ENCODE results near the gene KRTAP10-3. TPM values are rescaled to one million over a fixed set of nuclear protein-coding genes. Genes with fewer than 3 reads are reported as not detected.

The KRTAP10-3 gene
- total RNA-seq, 1 donor from 2014 or later: not detected

GRCh38 chr21:44533891-44534627 is 24.5 kb downstream of the KRTAP10-3 start:
- DNase-seq (ENCODE audit: low spot score) (peak; percentile 44), ATAC-seq (no peak)
- intact Hi-C loops (cut with DNase I): no loop called here

GRCh38 chr21:44533121-44533890 is 25.3 kb downstream of the KRTAP10-3 start:
- no peak for ATAC-seq
- DNase-seq (ENCODE audit: low spot score): peak; percentile 46
- intact Hi-C loops (cut with DNase I): no loop called here

- ATAC-seq (no peak), DNase-seq (ENCODE audit: low spot score) (peak; percentile 32)
- intact Hi-C loops (cut with DNase I): no loop called here
Measured at GRCh38 chr21:44532712-44533111, 25.9 kb downstream of the KRTAP10-3 start.

GRCh38 chr21:44531606-44532564 is 26.7 kb downstream of the KRTAP10-3 start:
- DNase-seq (ENCODE audit: low spot score) (peak; percentile 49), ATAC-seq (no peak)
- intact Hi-C loops (cut with DNase I): no loop called here

- ATAC-seq: no peak
- intact Hi-C loops (cut with DNase I): no loop called here
- peak; percentile 42 for DNase-seq (ENCODE audit: low spot score)
Measured at GRCh38 chr21:44530903-44531605, 27.5 kb downstream of the KRTAP10-3 start.

- DNase-seq (ENCODE audit: low spot score) (peak; percentile 28), ATAC-seq (no peak)
- intact Hi-C loops (cut with DNase I): no loop called here
Measured at GRCh38 chr21:44530221-44530902, 28.2 kb downstream of the KRTAP10-3 start.

GRCh38 chr21:44529503-44530125 is 29.0 kb downstream of the KRTAP10-3 start:
- ATAC-seq: no peak
- DNase-seq (ENCODE audit: low spot score): peak; percentile 26
- intact Hi-C loops (cut with DNase I): no loop called here

- DNase-seq (ENCODE audit: low spot score): peak; percentile 39
- intact Hi-C loops (cut with DNase I): no loop called here
- ATAC-seq: no peak
Measured at GRCh38 chr21:44529011-44529421, 29.6 kb downstream of the KRTAP10-3 start.

GRCh38 chr21:44528634-44528995 is 30.0 kb downstream of the KRTAP10-3 start:
- peak; percentile 32 for DNase-seq (ENCODE audit: low spot score)

GRCh38 chr21:44527983-44528633 is 30.5 kb downstream of the KRTAP10-3 start:
- intact Hi-C loops (cut with DNase I): no loop called here
- ATAC-seq (no peak), DNase-seq (ENCODE audit: low spot score) (peak; percentile 47)

More at GRCh38 chr21:44528634-44528995, 30.0 kb downstream of the KRTAP10-3 start:
- intact Hi-C loops (cut with DNase I): no loop called here
- ATAC-seq: no peak

GRCh38 chr21:44527156-44527982 is 31.2 kb downstream of the KRTAP10-3 start:
- ATAC-seq: no peak
- intact Hi-C loops (cut with DNase I): no loop called here
- DNase-seq (ENCODE audit: low spot score): peak; percentile 44

GRCh38 chr21:44526096-44526997 is 32.2 kb downstream of the KRTAP10-3 start:
- DNase-seq (ENCODE audit: low spot score) (peak; percentile 44), ATAC-seq (no peak)
- intact Hi-C loops (cut with DNase I): no loop called here

- DNase-seq (ENCODE audit: low spot score): peak; percentile 54
- no peak for ATAC-seq
- intact Hi-C loops (cut with DNase I): no loop called here
Measured at GRCh38 chr21:44525391-44526095, 33.1 kb downstream of the KRTAP10-3 start.

GRCh38 chr21:44524414-44525371 is 33.9 kb downstream of the KRTAP10-3 start:
- intact Hi-C loops (cut with DNase I): no loop called here
- ATAC-seq (no peak), DNase-seq (ENCODE audit: low spot score) (no peak)
